Measurements from ENCODE around the gene SLC2A11. TPM values are rescaled to one million over a fixed set of nuclear protein-coding genes. Genes with fewer than 3 reads are reported as not detected.
"Not testable (repeated sequence)": the region's sequence is repeated elsewhere in the genome, so short reads cannot be mapped to it uniquely, and the experiment has no call there.

SLC2A11 gene
- total RNA-seq, 1 donor = 16.7 TPM

DNA sequence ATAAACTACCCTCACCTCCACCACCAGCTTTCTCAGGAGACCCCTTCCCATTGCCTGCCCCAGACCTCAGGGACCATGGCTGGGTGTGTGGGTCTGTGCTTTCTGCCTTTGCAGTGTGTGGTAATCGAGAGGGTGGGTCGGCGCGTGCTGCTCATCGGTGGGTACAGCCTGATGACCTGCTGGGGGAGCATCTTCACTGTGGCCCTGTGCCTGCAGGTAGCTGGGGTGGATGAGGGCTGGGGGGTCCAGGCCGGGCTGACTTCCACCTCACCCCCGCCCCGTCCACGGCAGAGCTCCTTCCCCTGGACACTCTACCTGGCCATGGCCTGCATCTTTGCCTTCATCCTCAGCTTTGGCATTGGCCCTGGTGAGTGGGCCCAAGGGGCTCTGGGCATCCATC is 26.0 kb downstream of the SLC2A11 start:
- no peak for DNase-seq (ENCODE audit: low read depth in 2 of 3, low spot score in 2 of 3)

DNA sequence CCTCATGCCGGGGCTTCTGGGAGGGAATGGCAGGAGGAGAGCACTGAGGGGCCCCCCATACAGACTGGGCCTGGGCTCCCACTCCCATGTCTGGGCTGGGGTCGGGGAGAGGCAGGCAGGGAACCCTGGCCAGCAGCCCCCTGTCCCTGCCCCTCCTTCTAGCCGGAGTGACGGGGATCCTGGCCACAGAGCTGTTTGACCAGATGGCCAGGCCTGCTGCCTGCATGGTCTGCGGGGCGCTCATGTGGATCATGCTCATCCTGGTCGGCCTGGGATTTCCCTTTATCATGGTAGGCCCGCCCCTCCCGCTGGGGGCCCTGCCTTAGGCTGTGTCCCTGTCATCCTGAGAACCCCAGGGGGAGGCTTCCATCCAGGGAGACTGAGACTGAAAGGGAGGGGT is 26.5 kb downstream of the SLC2A11 start:
- no peak for DNase-seq (ENCODE audit: low read depth in 2 of 3, low spot score in 2 of 3)

DNA sequence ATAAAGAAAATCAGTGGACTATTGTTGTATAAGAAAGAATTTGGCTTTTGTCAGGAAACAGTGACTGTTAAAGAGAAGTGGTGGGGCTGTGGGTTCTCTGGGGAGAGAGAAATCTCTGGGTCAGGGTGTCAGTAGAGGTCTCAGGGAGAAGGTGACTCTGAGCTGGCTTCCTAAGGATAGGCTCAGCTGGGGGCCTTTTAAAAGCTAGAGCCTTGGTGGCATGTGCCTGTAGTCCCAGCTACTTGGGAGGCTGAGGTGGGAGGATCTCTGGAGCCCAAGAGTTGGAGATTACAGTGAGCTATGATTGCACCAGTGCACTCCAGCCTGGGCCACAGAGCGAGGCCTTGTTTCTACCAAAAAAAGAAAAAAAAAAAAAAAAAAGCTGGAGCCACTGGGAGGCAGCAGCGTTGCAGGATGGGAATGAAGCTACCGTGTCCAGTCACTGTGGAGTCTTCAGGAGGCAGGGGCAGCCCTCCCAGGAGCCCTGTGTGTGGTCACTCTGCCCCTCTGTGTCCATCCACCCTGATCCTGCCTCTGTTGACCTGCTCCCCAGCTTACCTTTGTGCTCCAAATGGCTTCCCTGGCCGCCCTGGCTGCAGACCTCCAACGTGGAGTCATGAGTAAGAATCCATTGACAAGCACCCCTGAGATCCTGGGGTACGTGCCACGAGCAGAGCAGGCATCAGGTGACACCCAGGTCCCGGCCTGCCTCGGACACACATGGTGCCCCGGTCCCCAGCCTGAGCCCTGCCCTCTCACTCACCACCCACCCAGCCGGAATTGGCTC is 31.1 kb downstream of the SLC2A11 start:
- DNase-seq (ENCODE audit: low read depth in 2 of 3, low spot score in 2 of 3) = no peak

DNA sequence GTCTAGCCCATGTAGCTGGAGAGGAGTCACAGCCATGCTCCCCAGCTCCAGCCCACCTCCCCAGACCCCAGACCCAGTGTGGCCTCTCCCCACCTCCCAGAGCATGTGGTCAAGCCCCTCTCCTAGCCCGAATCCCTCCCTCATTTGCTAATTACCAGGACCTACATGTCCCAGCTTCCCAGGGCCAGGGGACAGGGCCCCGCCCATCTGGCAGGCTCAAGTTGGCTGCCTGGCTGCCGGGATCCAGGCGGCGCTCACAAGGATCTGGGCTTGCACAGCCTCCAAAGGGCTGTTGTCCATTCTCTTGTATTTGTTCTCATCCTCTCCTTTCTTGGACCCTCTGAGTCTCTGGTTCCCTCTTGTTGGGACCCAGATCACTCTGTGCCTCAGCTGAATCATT is 31.9 kb downstream of the SLC2A11 start:
- DNase-seq (ENCODE audit: low read depth in 2 of 3, low spot score in 2 of 3) = no peak

DNA sequence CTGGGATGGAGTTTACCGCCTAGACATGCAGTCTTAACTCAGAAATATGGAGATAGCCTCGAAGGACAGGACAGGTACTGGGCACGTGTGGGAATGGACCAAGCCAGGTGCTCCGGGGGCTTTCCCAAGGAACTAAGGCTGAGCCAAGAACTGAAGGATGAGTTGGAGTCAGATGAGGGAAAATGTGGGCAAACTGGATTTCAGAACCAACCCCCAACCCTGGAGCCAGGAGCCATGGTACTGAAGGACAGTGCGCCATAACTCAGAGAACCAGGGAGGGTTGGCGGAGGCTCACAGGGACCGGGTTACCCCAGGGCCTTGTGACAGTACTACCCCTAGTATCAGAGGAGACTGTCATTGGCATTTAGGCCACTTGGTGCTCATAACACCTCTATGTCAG is 34.1 kb downstream of the SLC2A11 start:
- DNase-seq (ENCODE audit: low read depth in 2 of 3, low spot score in 2 of 3) = no peak

DNA sequence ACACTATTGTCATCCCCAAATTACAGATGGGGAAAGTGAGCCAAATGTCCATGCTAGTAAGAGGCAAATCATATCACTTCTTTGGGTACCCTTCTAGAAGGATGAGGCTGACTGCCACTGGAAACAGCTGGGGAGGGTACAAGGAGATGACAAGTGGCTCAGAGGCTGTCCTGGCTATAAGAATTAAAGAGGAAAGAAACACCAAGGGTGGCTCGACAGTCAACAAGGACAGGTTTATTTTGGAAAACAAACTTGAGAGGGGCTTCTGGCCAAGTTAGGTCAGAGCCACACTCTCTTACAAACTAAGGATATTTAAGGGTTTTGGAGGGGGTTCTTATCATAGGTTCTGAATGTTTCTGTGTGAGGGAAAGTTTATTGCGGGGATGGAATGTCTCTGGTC is 34.5 kb downstream of the SLC2A11 start:
- no peak for DNase-seq (ENCODE audit: low read depth in 2 of 3, low spot score in 2 of 3)

DNA sequence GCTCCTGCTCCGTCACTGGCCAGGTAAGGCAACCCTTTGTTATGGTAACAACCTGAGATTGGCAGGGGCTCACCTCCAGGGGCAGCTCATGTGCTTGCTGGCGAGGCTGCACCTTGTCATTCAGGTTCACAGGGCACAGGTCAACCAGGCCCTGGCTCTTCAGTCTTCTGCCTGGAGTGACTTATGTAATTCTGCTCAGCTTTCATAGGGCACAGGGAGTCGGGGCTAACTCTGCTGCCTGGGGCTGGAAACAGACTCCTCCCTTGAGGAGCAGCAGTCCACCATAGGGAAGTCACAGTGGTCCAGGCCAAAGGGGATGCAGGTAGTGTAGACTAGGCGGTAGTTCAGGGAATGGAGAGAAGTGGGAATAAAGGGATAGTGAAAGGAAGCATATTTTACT is 35.0 kb downstream of the SLC2A11 start:
- no peak for DNase-seq (ENCODE audit: low read depth in 2 of 3, low spot score in 2 of 3)

DNA sequence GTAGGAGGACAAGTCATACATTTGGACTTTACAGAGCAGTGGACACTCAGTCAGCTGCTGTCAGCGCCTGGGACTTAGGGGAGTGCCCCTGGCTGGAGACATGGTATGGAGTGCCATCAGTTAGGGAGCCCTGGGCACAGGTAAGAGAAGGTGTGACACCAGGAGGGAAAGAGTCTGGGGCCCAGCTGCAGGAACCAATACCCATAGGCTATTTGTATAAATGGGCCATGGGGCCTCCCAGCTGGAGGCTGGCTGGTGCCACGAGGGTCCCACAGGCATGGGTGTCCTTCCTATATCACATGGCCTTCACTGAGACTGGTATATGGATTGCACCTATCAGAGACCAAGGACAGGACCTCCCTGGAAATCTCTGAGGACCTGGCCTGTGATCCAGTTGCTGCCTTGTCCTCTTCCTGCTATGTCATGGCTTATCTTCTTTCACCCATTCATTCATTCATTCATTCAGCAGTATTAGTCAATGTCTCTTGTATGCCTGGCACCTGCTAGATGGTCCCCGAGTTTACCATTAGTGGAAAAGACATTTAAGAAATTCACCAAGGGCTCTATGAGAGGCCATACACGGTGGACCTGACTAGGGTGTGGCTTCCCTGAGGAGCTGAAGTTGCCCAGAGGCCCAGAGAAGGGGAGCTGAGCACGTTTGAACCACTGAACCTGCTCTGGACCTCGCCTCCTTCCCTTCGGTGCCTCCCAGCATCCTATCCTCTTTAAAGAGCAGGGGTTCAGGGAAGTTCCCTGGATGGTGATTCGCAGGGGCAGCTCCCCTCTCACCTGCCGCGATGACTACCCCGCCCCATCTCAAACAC is 35.7 kb downstream of the SLC2A11 start:
- no peak for DNase-seq (ENCODE audit: low read depth in 2 of 3, low spot score in 2 of 3)

DNA sequence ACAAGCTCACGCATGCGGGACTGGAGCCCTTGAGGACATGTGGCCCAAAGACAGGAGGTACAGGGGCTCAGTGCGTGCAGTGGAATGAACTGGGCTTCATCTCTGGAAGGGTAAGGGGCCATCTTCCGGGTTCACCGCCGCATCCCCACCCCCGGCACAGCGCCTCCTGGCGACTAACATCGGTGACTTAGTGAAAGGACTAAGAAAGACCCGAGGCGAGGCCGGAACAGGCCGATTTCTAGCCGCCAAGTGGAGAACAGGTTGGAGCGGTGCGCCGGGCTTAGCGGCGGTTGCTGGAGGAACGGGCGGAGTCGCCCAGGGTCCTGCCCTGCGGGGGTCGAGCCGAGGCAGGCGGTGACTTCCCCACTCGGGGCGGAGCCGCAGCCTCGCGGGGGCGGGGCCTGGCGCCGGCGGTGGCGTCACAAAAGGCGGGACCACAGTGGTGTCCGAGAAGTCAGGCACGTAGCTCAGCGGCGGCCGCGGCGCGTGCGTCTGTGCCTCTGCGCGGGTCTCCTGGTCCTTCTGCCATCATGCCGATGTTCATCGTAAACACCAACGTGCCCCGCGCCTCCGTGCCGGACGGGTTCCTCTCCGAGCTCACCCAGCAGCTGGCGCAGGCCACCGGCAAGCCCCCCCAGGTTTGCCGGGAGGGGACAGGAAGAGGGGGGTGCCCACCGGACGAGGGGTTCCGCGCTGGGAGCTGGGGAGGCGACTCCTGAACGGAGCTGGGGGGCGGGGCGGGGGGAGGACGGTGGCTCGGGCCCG is 36.5 kb downstream of the SLC2A11 start, which contains the start of gene MIF:
Gene MIF, plus strand, starts transcription at position 439 of the 765 bp plus-strand sequence. Its CDS starts 92 bp downstream, at position 531.
- peak; percentile 85 to 97 (median 94) for DNase-seq (ENCODE audit: low read depth in 2 of 3, low spot score in 2 of 3)

DNA sequence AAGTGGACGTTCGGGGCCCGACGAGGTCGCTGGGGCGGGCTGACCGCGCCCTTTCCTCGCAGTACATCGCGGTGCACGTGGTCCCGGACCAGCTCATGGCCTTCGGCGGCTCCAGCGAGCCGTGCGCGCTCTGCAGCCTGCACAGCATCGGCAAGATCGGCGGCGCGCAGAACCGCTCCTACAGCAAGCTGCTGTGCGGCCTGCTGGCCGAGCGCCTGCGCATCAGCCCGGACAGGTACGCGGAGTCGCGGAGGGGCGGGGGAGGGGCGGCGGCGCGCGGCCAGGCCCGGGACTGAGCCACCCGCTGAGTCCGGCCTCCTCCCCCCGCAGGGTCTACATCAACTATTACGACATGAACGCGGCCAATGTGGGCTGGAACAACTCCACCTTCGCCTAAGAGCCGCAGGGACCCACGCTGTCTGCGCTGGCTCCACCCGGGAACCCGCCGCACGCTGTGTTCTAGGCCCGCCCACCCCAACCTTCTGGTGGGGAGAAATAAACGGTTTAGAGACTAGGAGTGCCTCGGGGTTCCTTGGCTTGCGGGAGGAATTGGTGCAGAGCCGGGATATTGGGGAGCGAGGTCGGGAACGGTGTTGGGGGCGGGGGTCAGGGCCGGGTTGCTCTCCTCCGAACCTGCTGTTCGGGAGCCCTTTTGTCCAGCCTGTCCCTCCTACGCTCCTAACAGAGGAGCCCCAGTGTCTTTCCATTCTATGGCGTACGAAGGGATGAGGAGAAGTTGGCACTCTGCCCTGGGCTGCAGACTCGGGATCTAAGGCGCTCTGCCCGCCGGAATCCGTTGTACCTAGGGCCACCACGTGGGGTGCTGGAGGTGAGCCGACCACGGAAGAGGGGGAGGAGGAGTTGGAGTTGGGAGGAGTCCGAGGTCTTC is 37.3 kb downstream of the SLC2A11 start:
- DNase-seq (ENCODE audit: low read depth in 2 of 3, low spot score in 2 of 3) = peak in 2 of 3 donors; percentile 58 to 59

DNA sequence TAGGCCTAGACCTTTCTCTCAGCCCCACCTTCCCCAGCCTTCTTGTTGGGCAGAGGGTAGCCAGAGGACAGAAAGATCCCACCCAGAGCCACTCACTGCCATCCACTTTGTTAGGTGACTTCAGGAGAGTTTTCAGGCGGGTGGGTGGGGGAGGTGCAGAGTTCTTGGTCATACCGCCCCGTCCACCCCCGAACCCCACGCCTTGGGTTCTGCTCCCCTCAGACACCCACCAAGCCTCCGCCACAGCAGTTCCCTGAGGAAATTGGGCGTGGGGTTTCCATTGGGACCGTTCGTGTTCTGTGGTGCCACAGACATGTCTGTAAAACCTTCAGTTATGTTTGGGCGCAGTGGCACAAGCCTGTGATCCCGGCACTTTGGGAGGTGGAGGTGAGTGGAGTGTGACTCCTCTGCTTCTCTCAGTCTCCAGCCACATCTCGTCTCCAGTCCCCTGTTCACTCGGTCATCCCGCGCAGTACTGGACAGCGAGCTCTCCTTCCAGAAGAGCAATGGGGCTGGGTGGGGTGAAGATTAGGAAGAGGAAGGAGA is 38.0 kb downstream of the SLC2A11 start:
- DNase-seq (ENCODE audit: low read depth in 2 of 3, low spot score in 2 of 3) = no peak

DNA sequence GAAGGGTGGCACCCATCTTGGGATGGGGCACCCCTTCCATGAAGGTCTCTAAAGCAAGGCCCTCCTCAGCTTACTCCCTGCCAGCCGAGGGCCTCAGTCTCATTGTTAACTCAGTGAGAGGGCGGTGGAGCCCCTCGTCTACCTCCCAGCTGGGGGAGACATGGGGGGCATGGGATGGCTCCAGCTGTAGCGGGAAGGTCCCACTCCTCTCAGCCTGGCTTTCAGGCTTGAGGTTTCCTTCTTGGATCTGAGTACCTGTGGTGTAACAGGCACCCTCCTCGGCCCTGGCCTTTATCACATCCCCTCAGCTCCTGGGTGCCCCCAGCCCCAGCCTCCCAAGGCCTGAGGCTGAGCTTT is 38.5 kb downstream of the SLC2A11 start:
- DNase-seq (ENCODE audit: low read depth in 2 of 3, low spot score in 2 of 3) = no peak

DNA sequence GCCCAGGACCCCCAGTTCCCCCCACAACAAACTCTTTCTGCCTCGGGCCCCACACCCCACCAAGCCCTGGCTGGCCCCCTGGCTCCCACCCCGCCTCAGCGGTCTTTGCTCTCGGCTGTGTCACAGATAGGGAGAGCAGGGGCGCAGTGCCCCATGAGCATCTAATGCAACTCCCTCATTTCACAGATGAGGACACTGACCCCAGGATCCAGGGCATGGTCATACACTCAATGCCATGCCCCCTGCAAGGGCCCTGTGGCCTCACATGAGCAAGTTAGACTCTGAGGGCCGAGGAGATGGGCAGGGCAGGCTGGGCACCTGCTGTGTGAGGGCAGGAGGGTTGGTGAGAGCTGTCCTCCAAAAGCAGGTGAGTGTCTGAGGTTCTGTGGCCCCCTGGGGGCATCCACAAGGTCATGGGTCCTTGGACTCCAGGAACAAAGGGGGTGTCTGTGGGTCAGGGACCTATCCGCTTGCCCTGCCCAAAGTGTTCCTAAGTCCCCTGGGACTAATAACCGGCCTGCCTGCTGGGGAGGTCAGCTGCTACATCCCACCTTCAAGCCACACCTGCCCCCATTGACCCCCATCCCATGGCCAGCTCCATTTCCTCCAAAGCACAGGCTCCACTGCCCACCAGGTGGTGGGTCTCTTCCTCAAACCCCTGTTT is 39.0 kb downstream of the SLC2A11 start:
- no peak for DNase-seq (ENCODE audit: low read depth in 2 of 3, low spot score in 2 of 3)

DNA sequence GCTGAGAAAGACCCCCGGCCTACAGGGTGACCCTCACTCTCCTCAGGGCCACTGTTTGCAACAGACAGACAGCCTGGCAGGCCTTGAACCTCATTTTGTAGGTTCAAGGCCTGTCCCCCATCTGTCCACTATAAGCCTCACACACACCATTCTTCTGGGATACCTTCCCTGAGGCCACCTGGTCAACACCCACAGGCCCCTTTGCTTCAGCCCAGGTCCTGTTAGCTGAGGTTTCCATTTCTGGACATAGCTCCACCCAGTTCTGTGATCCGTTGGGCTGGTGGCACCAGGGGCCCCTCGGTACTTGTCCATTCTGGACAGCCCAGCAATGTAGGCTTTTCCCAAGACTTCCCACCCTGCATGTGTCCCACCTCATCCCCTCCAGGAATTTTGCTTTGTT is 39.6 kb downstream of the SLC2A11 start:
- no peak for DNase-seq (ENCODE audit: low read depth in 2 of 3, low spot score in 2 of 3)

DNA sequence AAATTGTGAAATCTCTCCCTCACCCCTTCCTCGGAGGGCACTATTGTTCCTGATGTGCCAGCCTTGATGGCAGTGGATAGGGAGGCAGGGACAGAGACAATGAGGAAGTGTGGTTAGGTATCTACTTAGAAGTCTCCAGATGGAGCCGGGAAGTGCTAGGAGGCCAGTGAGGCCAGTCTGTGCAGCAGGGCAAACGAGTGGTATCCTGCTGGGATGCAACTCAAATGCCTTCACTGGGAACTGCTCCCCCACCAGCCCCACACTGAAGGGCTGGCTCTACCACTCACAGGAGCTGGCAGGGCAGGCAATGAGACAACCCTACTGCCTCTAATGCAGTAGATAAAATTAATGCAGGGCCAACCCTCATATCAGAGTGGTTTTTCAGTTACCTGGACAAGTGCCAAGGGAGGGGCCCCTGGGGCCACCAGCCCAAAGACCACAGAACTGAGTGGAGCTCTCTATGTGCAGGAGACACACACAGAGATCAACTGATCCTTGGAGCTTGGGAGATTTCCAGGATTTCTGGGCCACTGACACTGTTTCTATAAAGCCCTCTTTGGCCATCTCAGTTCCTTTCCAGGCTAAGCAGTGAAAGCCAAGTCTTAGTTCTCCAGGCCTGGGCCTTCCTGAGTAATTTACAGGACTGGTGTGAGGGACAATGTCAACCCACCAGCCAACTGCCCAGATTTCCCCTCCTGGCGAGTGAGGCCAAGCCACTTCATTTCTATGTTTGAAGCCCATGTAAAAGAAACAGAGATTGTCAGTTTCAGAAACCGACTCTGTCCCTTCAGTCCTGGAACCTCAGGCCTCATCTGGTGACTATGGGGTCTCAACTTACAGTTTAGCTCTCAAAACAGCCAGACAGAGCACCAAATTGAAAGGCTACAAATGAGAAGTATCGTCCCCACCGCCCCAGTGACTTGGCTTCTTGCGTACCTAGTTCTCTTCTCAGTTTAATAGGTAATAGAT is 40.6 kb downstream of the SLC2A11 start:
- no peak for DNase-seq (ENCODE audit: low read depth in 2 of 3, low spot score in 2 of 3)

DNA sequence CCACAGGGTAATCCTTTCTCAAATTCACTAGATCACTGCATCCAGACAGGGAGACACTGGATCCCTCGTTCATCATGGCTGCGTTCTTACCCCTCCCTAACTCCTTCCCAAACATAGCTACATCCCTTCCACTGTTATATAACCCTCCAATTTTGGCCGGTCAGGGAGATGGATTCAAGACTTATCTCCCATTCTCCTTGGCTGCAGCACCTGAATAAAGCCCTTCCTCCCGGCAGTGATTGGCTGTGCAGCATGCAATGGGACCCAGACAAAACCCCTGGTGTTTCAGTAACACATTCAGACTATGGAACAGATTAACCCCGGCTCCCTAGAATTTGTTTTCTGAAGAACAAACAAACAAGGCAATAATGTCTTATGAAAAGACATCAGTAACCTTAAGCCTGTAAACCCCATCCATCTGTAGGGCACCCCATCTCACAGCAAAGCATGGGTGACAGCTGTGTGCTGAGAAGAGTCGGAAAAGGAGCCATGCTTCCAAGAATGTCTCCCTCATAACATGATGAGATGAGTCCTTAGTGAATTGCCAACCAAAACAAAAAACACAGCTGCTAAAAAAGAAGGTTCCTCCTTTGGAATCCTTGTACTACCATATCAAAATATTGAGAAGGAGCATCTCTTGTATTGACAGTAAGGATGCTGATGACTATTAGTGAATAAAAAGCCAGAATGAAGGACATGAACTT is 41.5 kb downstream of the SLC2A11 start:
- no peak for DNase-seq (ENCODE audit: low read depth in 2 of 3, low spot score in 2 of 3)

DNA sequence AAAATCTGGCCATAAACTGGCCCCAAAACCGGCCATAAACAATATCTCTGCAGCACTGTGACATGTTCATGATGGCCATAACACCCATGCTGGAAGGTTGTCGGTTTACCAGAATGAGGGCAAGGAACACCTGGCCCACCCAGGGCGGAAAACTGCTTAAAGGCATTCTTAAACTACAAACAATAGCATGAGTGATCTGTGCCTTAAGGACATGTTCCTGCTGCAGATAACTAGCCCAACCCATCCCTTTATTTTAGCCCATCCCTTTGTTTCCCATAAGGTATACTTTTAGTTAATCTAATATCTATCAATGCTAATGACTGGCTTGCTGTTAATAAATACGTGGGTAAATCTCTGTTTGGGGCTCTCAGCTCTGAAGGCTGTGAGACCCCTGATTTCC is 42.6 kb downstream of the SLC2A11 start:
- DNase-seq (ENCODE audit: low read depth in 2 of 3, low spot score in 2 of 3) = not testable (repeated sequence)

DNA sequence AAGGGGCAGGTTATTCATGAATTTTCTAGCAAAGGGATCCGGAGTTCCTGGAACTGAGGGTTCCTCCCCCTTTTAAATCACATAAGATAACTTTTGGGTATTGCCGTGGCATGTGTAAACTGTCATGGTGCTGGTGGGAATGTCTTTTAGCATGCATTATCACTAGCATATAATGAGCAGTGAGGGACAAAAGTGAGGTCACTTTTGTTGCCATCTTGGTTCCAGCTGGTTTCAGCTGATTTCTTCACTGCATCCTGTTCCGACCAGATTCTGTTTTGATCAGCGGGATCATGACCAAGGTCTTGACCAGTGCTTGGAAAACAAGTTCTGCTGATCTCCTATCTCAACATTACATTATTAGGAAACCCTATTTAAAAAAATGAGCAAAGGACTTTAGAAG is 43.9 kb downstream of the SLC2A11 start:
- no peak for DNase-seq (ENCODE audit: low read depth in 2 of 3, low spot score in 2 of 3)

Data from hematopoietic multipotent progenitor cell (in vitro differentiated cells).